RWPE2 (cell line): Measurements from ENCODE around the gene CAMK2A.

Experiments
- ATAC-seq: fragments of 200-7000 bp; cut with Tn5 transposase; 3 replicates; pipeline ENCODE4 v1.9.1; 2021; ENCODE audit warnings: low read depth
- DNase-seq: peaks from one replicate; pipeline ENCODE4 v3.0.0-alpha.2; 2020; ENCODE audit warnings: low spot score
- H3K27ac ChIP-seq: fragments of 450-650 bp; 2 replicates; pipeline ENCODE4 v1.5.1; 2017; ENCODE audit warnings: mild to moderate bottlenecking; ENCODE audit not compliant: poor library complexity, severe bottlenecking
- H3K27me3 ChIP-seq: fragments of 250-450 bp; sonication (Bioruptor Pico); 2 replicates; pipeline ENCODE4 v1.5.1; 2021; ENCODE audit warnings: mild to moderate bottlenecking, moderate library complexity; ENCODE audit not compliant: insufficient read depth, poor library complexity, severe bottlenecking
- H3K36me3 ChIP-seq: fragments of 250-450 bp; sonication (Bioruptor Pico); 2 replicates; pipeline ENCODE4 v1.5.1; 2020; ENCODE audit warnings: low read depth, mild to moderate bottlenecking, moderate library complexity
- H3K4me1 ChIP-seq: fragments of 250-450 bp; sonication (Bioruptor Pico); 2 replicates; pipeline ENCODE4 v1.5.1; 2021; ENCODE audit warnings: mild to moderate bottlenecking, moderate library complexity; ENCODE audit not compliant: insufficient read depth, poor library complexity, severe bottlenecking
- H3K4me3 ChIP-seq: fragments of 250-450 bp; sonication (Bioruptor Pico); 2 replicates; pipeline ENCODE4 v1.5.1; 2021; ENCODE audit warnings: mild to moderate bottlenecking, moderate library complexity; ENCODE audit not compliant: severe bottlenecking
- H3K9me3 ChIP-seq: fragments of 250-450 bp; sonication (Bioruptor Pico); 2 replicates; pipeline ENCODE4 v1.5.1; 2021; ENCODE audit warnings: mild to moderate bottlenecking, moderate library complexity; ENCODE audit not compliant: severe bottlenecking
- CTCF ChIP-seq: fragments of 450-650 bp; IDR thresholded peaks from one replicate; pipeline ENCODE4 v1.5.1; 2017; ENCODE audit warnings: mild to moderate bottlenecking, moderate library complexity; ENCODE audit not compliant: poor library complexity, severe bottlenecking

CAMK2A gene

GRCh38 chr5:150321211-150321610 is 31.6 kb upstream of the CAMK2A start:
- DNase-seq (no peak), ATAC-seq (no peak)
- H3K4me3 ChIP-seq: no peak overlapping the region
- no peaks in the 10 kb centered on the region for H3K27me3 ChIP-seq
- no peak for TF ChIP-seq CTCF
- no peaks in the 10 kb centered on the region for H3K9me3 ChIP-seq
- peak overlapping the region; percentile 93 for H3K27ac ChIP-seq
- H3K36me3 ChIP-seq: no peaks in the 10 kb centered on the region
- peaks cover 63% of the 10 kb centered on the region for H3K4me1 ChIP-seq

GRCh38 chr5:150320044-150320613 is 30.6 kb upstream of the CAMK2A start:
- H3K9me3 ChIP-seq: no peaks in the 10 kb centered on the region

GRCh38 chr5:150319484-150319790 is 29.9 kb upstream of the CAMK2A start:
- peak overlapping the region; percentile 93 for H3K27ac ChIP-seq
- H3K9me3 ChIP-seq: no peaks in the 10 kb centered on the region
- H3K36me3 ChIP-seq: no peaks in the 10 kb centered on the region
- no peaks in the 10 kb centered on the region for H3K27me3 ChIP-seq
- H3K4me1 ChIP-seq: peaks cover 63% of the 10 kb centered on the region
- no peak for DNase-seq
- no peak for ATAC-seq
- no peak overlapping the region for H3K4me3 ChIP-seq
- no peak for TF ChIP-seq CTCF

More at GRCh38 chr5:150320044-150320613, 30.6 kb upstream of the CAMK2A start:
- no peak for TF ChIP-seq CTCF
- peak overlapping the region; percentile 93 for H3K27ac ChIP-seq
- peak; percentile 34 for ATAC-seq
- no peaks in the 10 kb centered on the region for H3K27me3 ChIP-seq
- peak; percentile 85 for DNase-seq
- peaks cover 63% of the 10 kb centered on the region for H3K4me1 ChIP-seq
- H3K36me3 ChIP-seq: no peaks in the 10 kb centered on the region
- H3K4me3 ChIP-seq: no peak overlapping the region

GRCh38 chr5:150318613-150319483 is 29.3 kb upstream of the CAMK2A start:
- Histone ChIP-seq H3K36me3 (no peaks in the 10 kb centered on the region), H3K4me3 (no peak overlapping the region), H3K27ac (peak overlapping the region; percentile 93), H3K27me3 (no peaks in the 10 kb centered on the region), H3K4me1 (peaks cover 63% of the 10 kb centered on the region), H3K9me3 (no peaks in the 10 kb centered on the region)
- no peak for TF ChIP-seq CTCF
- DNase-seq (peak; percentile 90), ATAC-seq (peak; percentile 54)
